Muscle of back (tissue), 13 donors: ENCODE results near the gene CD96. TPM values are rescaled to one million over a fixed set of nuclear protein-coding genes. Genes with fewer than 3 reads are reported as not detected.
A peak's percentile ranks its signal among the peaks of the same experiment; 100 is the strongest.
"Not testable (repeated sequence)": the region's sequence is repeated elsewhere in the genome, so short reads cannot be mapped to it uniquely, and the experiment has no call there.

Experiments
- DNase-seq, 3 donors: peaks; one replicate each; pipeline versions ENCODE4 v3.0.0 to v3.0.0-alpha.2; 2013
- long read RNA-seq, 9 donors: transcript quantifications; one replicate each; lab custom pipeline, GENCODE V29; 2026
- polyA plus RNA-seq, 10 donors: library from polyadenylated mRNA; unstranded; fragments of 120-200 nt; gene quantifications; one replicate each; pipeline ENCODE4 v1.2.1, GENCODE V29; 2013; ENCODE audit not compliant: insufficient read length in 10 of 10

Gene CD96
- 1 to 10 TPM in 2 of 10 donors, under 1 TPM in 8; 0.15 to 5.7 (median 0.45) TPM for polyA plus RNA-seq
- long read RNA-seq, donor 1: 0 reads
- long read RNA-seq, donor 2: 0 reads
- long read RNA-seq, donor 3: 0 reads
- long read RNA-seq, donor 4: 0 reads
- long read RNA-seq, donor 5: 0 reads
- long read RNA-seq, donor 6: 0 reads
- long read RNA-seq, donor 7: 0 reads
- long read RNA-seq, donor 8: 0 reads
- long read RNA-seq, donor 9: 0 reads

- DNase-seq: no peak
Measured at GRCh38 chr3:111541911-111542483, at the start of gene CD96. TSS of gene CD96 (plus strand) at chr3:111542197. CDS start at chr3:111542249, 52 bp downstream.

GRCh38 chr3:111493276-111493675 is 48.7 kb upstream of the CD96 start:
- DNase-seq: no peak

GRCh38 chr3:111496894-111497559 is 45.0 kb upstream of the CD96 start:
- no peak for DNase-seq

GRCh38 chr3:111498022-111498421 is 44.0 kb upstream of the CD96 start:
- no peak for DNase-seq

- DNase-seq: no peak
Measured at GRCh38 chr3:111506435-111506834, 35.6 kb upstream of the CD96 start.

GRCh38 chr3:111509308-111509707 is 32.7 kb upstream of the CD96 start:
- no peak for DNase-seq

- DNase-seq: no peak
Measured at GRCh38 chr3:111517801-111518200, 24.2 kb upstream of the CD96 start.

GRCh38 chr3:111519178-111519855 is 22.7 kb upstream of the CD96 start:
- no peak for DNase-seq

GRCh38 chr3:111521891-111522290 is 20.1 kb upstream of the CD96 start:
- no peak for DNase-seq

GRCh38 chr3:111524486-111524885 is 17.5 kb upstream of the CD96 start:
- DNase-seq: not testable (repeated sequence)

GRCh38 chr3:111531446-111531845 is 10.6 kb upstream of the CD96 start:
- DNase-seq: peak in 1 of 3 donors; percentile 15

GRCh38 chr3:111534701-111535100 is 7.3 kb upstream of the CD96 start:
- DNase-seq: peak in 1 of 3 donors; percentile 33

GRCh38 chr3:111538111-111538510 is 3.9 kb upstream of the CD96 start:
- no peak for DNase-seq

GRCh38 chr3:111538681-111539083 is 3.3 kb upstream of the CD96 start:
- DNase-seq: peak in 1 of 3 donors; percentile 33

- peak; percentile 18 to 48 (median 41) for DNase-seq
Measured at GRCh38 chr3:111539351-111540331, 2.4 kb upstream of the CD96 start.

- DNase-seq: no peak
Measured at GRCh38 chr3:111541391-111541790, 606 bp upstream of the CD96 start.

GRCh38 chr3:111542611-111543300 is 759 bp downstream of the CD96 start:
- no peak for DNase-seq

GRCh38 chr3:111545349-111545748 is 3.4 kb downstream of the CD96 start:
- DNase-seq: no peak

- no peak for DNase-seq
Measured at GRCh38 chr3:111547631-111548030, 5.6 kb downstream of the CD96 start.

- no peak for DNase-seq
Measured at GRCh38 chr3:111548092-111548491, 6.1 kb downstream of the CD96 start.

- DNase-seq: no peak
Measured at GRCh38 chr3:111548756-111549155, 6.8 kb downstream of the CD96 start.
